B cell (primary cell): ENCODE data around the gene RERG. TPM values are rescaled to one million over a fixed set of nuclear protein-coding genes. Genes with fewer than 3 reads are reported as not detected.

Source experiments
- ATAC-seq: fragments of 200-7000 bp; cut with Tn5 transposase; one replicate; pipeline ENCODE4 v1.10.0; 2021; ENCODE audit warnings: low read depth, mild to moderate bottlenecking, moderate number of reproducible peaks, moderate library complexity
- CTCF ChIA-PET: fragments of 350-600 bp; sonication (Branson Sonifier 250); formaldehyde crosslinking; loops from one replicate; lab custom pipeline; 2021; ENCODE audit warnings: antibody characterized with exemption, inconsistent platforms; lab: Charles Lee
- POLR2A ChIA-PET: fragments of 350-600 bp; sonication (Branson Sonifier 250); formaldehyde crosslinking; loops from one replicate; lab custom pipeline; 2021; ENCODE audit warnings: antibody characterized with exemption; lab: Charles Lee
- DNase-seq: peaks from one replicate; pipeline ENCODE4 v3.0.0; 2013
- H2AFZ ChIP-seq: 2 replicates; pipeline ENCODE4 v1.6.1; 2012; ENCODE audit warnings: mild to moderate bottlenecking, low read depth, low read length; ENCODE audit not compliant: insufficient read depth, poor library complexity, severe bottlenecking
- H3K27ac ChIP-seq, 2 donors: 1 replicate in 1 of 2; 2 replicates in 1 of 2; pipeline ENCODE4 v1.5.1; 2012 to 2013; ENCODE audit warnings: low read length in 2 of 2, mild to moderate bottlenecking in 2 of 2, moderate library complexity in 1 of 2
- H3K27me3 ChIP-seq, 4 experiments: fragments of 200-600 bp in 1 of 4; sonication (generic) in 1 of 4; replicated peaks in 1 of 4; 1 replicate in 2 of 4; 2 replicates in 2 of 4; pipeline versions ENCODE4 v1.6.1 to v1.7.0; 2013 to 2016; ENCODE audit warnings: low read length in 3 of 4, mild to moderate bottlenecking in 2 of 4, mixed read lengths in 1 of 4, moderate library complexity in 1 of 4; ENCODE audit not compliant: insufficient read depth in 4 of 4, control insufficient read depth in 3 of 4; ENCODE audit errors: control extremely low read depth in 1 of 4
- H3K36me3 ChIP-seq, 2 experiments: replicated peaks in 1 of 2; 1 replicate in 1 of 2; 2 replicates in 1 of 2; pipeline versions ENCODE4 v1.6.1 to v1.7.1; 2013; ENCODE audit warnings: low read length in 1 of 2; ENCODE audit not compliant: insufficient read depth in 2 of 2, control insufficient read depth in 1 of 2; ENCODE audit errors: control extremely low read depth in 1 of 2, extremely low read depth in 1 of 2
- H3K4me1 ChIP-seq, 2 donors: fragments of 200-600 bp in 1 of 2; sonication (generic) in 1 of 2; 1 replicate in 1 of 2; 2 replicates in 1 of 2; pipeline versions ENCODE4 v1.5.1 to v1.6.1; 2013 to 2017; ENCODE audit warnings: low read length in 2 of 2; ENCODE audit not compliant: control insufficient read depth in 2 of 2, insufficient read depth in 2 of 2
- H3K4me2 ChIP-seq: replicated peaks from 2 replicates; pipeline ENCODE3; 2012; ENCODE audit warnings: mild to moderate bottlenecking, low read depth, low read length; ENCODE audit not compliant: poor library complexity, severe bottlenecking
- H3K4me3 ChIP-seq, 5 experiments: fragments of 200-600 bp in 1 of 5; sonication (generic) in 1 of 5; 1 replicate in 3 of 5; 2 replicates in 2 of 5; pipeline versions ENCODE4 v1.5.1 to v1.7.0; 2011 to 2016; ENCODE audit warnings: low read length in 4 of 5, mild to moderate bottlenecking in 4 of 5, low read depth in 2 of 5, control low read depth in 1 of 5, moderate library complexity in 1 of 5; ENCODE audit not compliant: insufficient read depth in 1 of 5; ENCODE audit errors: control extremely low read depth in 1 of 5, extremely low read depth in 1 of 5
- H3K79me2 ChIP-seq: fragments of 200-600 bp; sonication (generic); one replicate; pipeline ENCODE4 v1.6.0; 2016; ENCODE audit warnings: low read length; ENCODE audit not compliant: control insufficient read depth, insufficient read depth
- H3K9ac ChIP-seq: fragments of 200-600 bp; sonication (generic); 2 replicates; pipeline ENCODE4 v1.6.1; 2017; ENCODE audit warnings: mild to moderate bottlenecking, low read length, moderate library complexity
- H3K9me3 ChIP-seq, 3 donors: one replicate each; pipeline versions ENCODE4 v1.6.1 to v1.7.1; 2013; ENCODE audit warnings: low read length in 2 of 3; ENCODE audit not compliant: control insufficient read depth in 2 of 3, insufficient read depth in 1 of 3; ENCODE audit errors: control extremely low read depth in 1 of 3
- H4K20me1 ChIP-seq: 2 replicates; pipeline ENCODE4 v1.6.0; 2012; ENCODE audit warnings: mild to moderate bottlenecking, low read length; ENCODE audit not compliant: insufficient read depth, control insufficient read depth, poor library complexity, severe bottlenecking
- H3K27ac Mint-ChIP-seq: one replicate; pipeline ENCODE4 v1.8.0; 2021; ENCODE audit warnings: mixed read lengths
- H3K27me3 Mint-ChIP-seq: one replicate; pipeline ENCODE4 v1.8.0; 2021; ENCODE audit warnings: mixed read lengths
- H3K4me1 Mint-ChIP-seq: one replicate; pipeline ENCODE4 v1.8.0; 2021; ENCODE audit warnings: mixed read lengths
- H3K4me3 Mint-ChIP-seq: one replicate; pipeline ENCODE4 v1.8.0; 2021; ENCODE audit warnings: mixed read lengths
- H3K9me3 Mint-ChIP-seq: one replicate; pipeline ENCODE4 v1.8.0; 2022; ENCODE audit warnings: mixed read lengths; ENCODE audit not compliant: insufficient read depth
- CTCF ChIP-seq: fragments of 200-600 bp; IDR thresholded peaks from one replicate; pipeline ENCODE4 v1.8.0; 2022; ENCODE audit warnings: antibody characterized with exemption, mild to moderate bottlenecking
- EZH2 ChIP-seq: IDR thresholded peaks from 2 replicates; pipeline ENCODE4 v1.6.1; 2012; ENCODE audit warnings: borderline replicate concordance, low read depth, mild to moderate bottlenecking, moderate library complexity, low read length; ENCODE audit not compliant: insufficient read depth, poor library complexity, severe bottlenecking
- WGBS: methylation state at CpG from one replicate; pipeline ENCODE4 v1.1.5; 2013; ENCODE audit warnings: missing lambda C conversion rate; ENCODE audit not compliant: insufficient coverage; 5-methylcytosine and 5-hydroxymethylcytosine counted together
- intact Hi-C: fragments of 100-400 bp; cut with micrococcal nuclease; formaldehyde crosslinking; loops from one replicate; pipeline ENCODE4 v1.10.0; 2022
- polyA plus RNA-seq: library from polyadenylated mRNA; depleted of rRNA; stranded (reverse); fragments of >200 nt; gene quantifications from 2 replicates; pipeline ENCODE4 v1.2.3, GENCODE V29; 2012
- total RNA-seq, 2 donors: library from RNA; stranded (reverse); fragments of 120-200 nt in 1 of 2; gene quantifications; 1 replicate in 1 of 2; 2 replicates in 1 of 2; pipeline versions ENCODE4 v1.2.3 to v1.2.4, GENCODE V29; 2013 to 2022

Gene RERG
- total and polyA plus RNA-seq, 2 donors (not counting 1 experiment from before 2014, with no cell fraction given) = not detected

- no peak overlapping the region for H3K9ac ChIP-seq
- no peaks in the 10 kb centered on the region for H3K4me1 Mint-ChIP-seq
- no peak for ATAC-seq
- no peaks in the 10 kb centered on the region for H4K20me1 ChIP-seq
- peaks cover 2% of the 10 kb centered on the region for H3K9me3 Mint-ChIP-seq
- no peak overlapping the region for H3K4me3 ChIP-seq
- no peak overlapping the region for H3K4me2 ChIP-seq
- peaks cover 33% of the 10 kb centered on the region for H3K27me3 Mint-ChIP-seq
- no peak overlapping the region for H3K27ac Mint-ChIP-seq
- no peaks in the 10 kb centered on the region for H3K79me2 ChIP-seq
- peaks cover 0 to 5% (median 5%) of the 10 kb centered on the region in 4 experiments for H3K27me3 ChIP-seq
- no peak overlapping the region for H3K4me3 Mint-ChIP-seq
- intact Hi-C loops = no loop called here
- H2AFZ ChIP-seq = no peak overlapping the region
- no peaks in the 10 kb centered on the region for H3K4me1 ChIP-seq
- no peak for DNase-seq
- ChIA-PET CTCF (interaction anchor here (3.1 kb wide), 1 partner anchor 13 kb away, joined by 9 read pairs; the partner anchor contains the start of gene RERG), POLR2A (no interaction called here)
- H3K27ac ChIP-seq = no peak overlapping the region
- H3K9me3 ChIP-seq = no peaks in the 10 kb centered on the region
- no peaks in the 10 kb centered on the region for H3K36me3 ChIP-seq
- TF ChIP-seq EZH2 (no peak), CTCF (no peak)
- 97% methylated on average over 3 of the region's 4 CpGs for whole genome bisulfite sequencing
These were observed 13.3 kb upstream of the RERG start for GRCh38 chr12:15234508-15234907.

GRCh38 chr12:15234011-15234410 is 12.8 kb upstream of the RERG start:
- intact Hi-C loops = no loop called here
- H3K4me3 ChIP-seq = no peak overlapping the region
- Mint-ChIP-seq H3K4me3 (no peak overlapping the region), H3K27ac (no peak overlapping the region), H3K27me3 (peaks cover 35% of the 10 kb centered on the region), H3K4me1 (no peaks in the 10 kb centered on the region), H3K9me3 (peaks cover 2% of the 10 kb centered on the region)
- peaks cover 0 to 4% (median 3%) of the 10 kb centered on the region in 4 experiments for H3K27me3 ChIP-seq
- no peaks in the 10 kb centered on the region for H3K36me3 ChIP-seq
- H3K4me1 ChIP-seq = no peaks in the 10 kb centered on the region
- ChIA-PET POLR2A (no interaction called here), CTCF (interaction anchor here (3.1 kb wide), 1 partner anchor 13 kb away, joined by 9 read pairs; the partner anchor contains the start of gene RERG)
- H4K20me1 ChIP-seq = no peaks in the 10 kb centered on the region
- no peak for TF ChIP-seq CTCF
- DNase-seq (no peak), ATAC-seq (no peak)
- no peaks in the 10 kb centered on the region for H3K9me3 ChIP-seq
- H3K27ac ChIP-seq = no peak overlapping the region
- H2AFZ ChIP-seq = no peak overlapping the region
- H3K79me2 ChIP-seq = no peaks in the 10 kb centered on the region
- WGBS = no CpG with 5 or more reads among the region's 1 CpG
- H3K9ac ChIP-seq = no peak overlapping the region
- no peak overlapping the region for H3K4me2 ChIP-seq
